Jurkat, Clone E6-1 (cell line): ENCODE data around the gene TECPR1. TPM values are rescaled to one million over a fixed set of nuclear protein-coding genes. Genes with fewer than 3 reads are reported as not detected.

ENCODE experiments used
- DNase-seq: peaks from one replicate; pipeline ENCODE4 v3.0.0-alpha.2; 2011; ENCODE audit warnings: low read depth, low spot score
- H3K4me3 ChIP-seq: 2 replicates; pipeline ENCODE4 v1.5.1; 2011; ENCODE audit warnings: mild to moderate bottlenecking, low read length, control low read depth, moderate library complexity
- polyA plus RNA-seq: library from polyadenylated mRNA; unstranded; fragments of >200 nt; gene quantifications from one replicate; pipeline ENCODE4 v1.2.1, GENCODE V29; 2012; ENCODE audit warnings: missing spikeins; ENCODE audit not compliant: insufficient read length, insufficient read depth

Gene TECPR1
- polyA plus RNA-seq: 39.0 TPM

- H3K4me3 ChIP-seq: peak within 1 kb of the TSS; percentile 87
- DNase-seq: peak; percentile 70
Measured at GRCh38 chr7:98251601-98252424, at the start of gene TECPR1. Gene TECPR1 (minus strand): TSS chr7:98252232. CDS start chr7:98246146, 6,086 bp downstream.

- DNase-seq: no peak
Measured at GRCh38 chr7:98300595-98301372, 48.8 kb upstream of the TECPR1 start.

GRCh38 chr7:98297626-98298286 lies 45.7 kb upstream of the TECPR1 start:
- no peak for DNase-seq
- H3K4me3 ChIP-seq: no peak overlapping the region

More at GRCh38 chr7:98300595-98301372, 48.8 kb upstream of the TECPR1 start:
- H3K4me3 ChIP-seq: no peak overlapping the region

GRCh38 chr7:98296833-98297232 lies 44.8 kb upstream of the TECPR1 start:
- no peak overlapping the region for H3K4me3 ChIP-seq
- DNase-seq: no peak

- no peak overlapping the region for H3K4me3 ChIP-seq
- no peak for DNase-seq
Measured at GRCh38 chr7:98295467-98296192, 43.6 kb upstream of the TECPR1 start.

- DNase-seq: no peak
- no peak overlapping the region for H3K4me3 ChIP-seq
Measured at GRCh38 chr7:98294798-98295382, 42.9 kb upstream of the TECPR1 start.

- H3K4me3 ChIP-seq: no peak overlapping the region
- no peak for DNase-seq
Measured at GRCh38 chr7:98294326-98294725, 42.3 kb upstream of the TECPR1 start.

- DNase-seq: no peak
- H3K4me3 ChIP-seq: no peak overlapping the region
Measured at GRCh38 chr7:98293746-98294145, 41.7 kb upstream of the TECPR1 start.

GRCh38 chr7:98293265-98293664 lies 41.2 kb upstream of the TECPR1 start:
- H3K4me3 ChIP-seq: no peak overlapping the region
- no peak for DNase-seq

GRCh38 chr7:98291717-98292116 lies 39.7 kb upstream of the TECPR1 start:
- H3K4me3 ChIP-seq: no peak overlapping the region
- DNase-seq: no peak

GRCh38 chr7:98289333-98289875 lies 37.4 kb upstream of the TECPR1 start:
- no peak for DNase-seq
- H3K4me3 ChIP-seq: no peak overlapping the region

- no peak for DNase-seq
- H3K4me3 ChIP-seq: no peak overlapping the region
Measured at GRCh38 chr7:98288064-98288823, 36.2 kb upstream of the TECPR1 start.

- H3K4me3 ChIP-seq: no peak overlapping the region
- DNase-seq: no peak
Measured at GRCh38 chr7:98287486-98287959, 35.5 kb upstream of the TECPR1 start.

GRCh38 chr7:98286701-98287485 lies 34.9 kb upstream of the TECPR1 start:
- DNase-seq: no peak
- no peak overlapping the region for H3K4me3 ChIP-seq

GRCh38 chr7:98286093-98286539 lies 34.1 kb upstream of the TECPR1 start:
- DNase-seq: no peak

GRCh38 chr7:98285157-98286092 lies 33.4 kb upstream of the TECPR1 start:
- DNase-seq: no peak
- H3K4me3 ChIP-seq: no peak overlapping the region

More at GRCh38 chr7:98286093-98286539, 34.1 kb upstream of the TECPR1 start:
- no peak overlapping the region for H3K4me3 ChIP-seq
